ENCODE results near the gene PBX3.

GRCh38 chr9:125911861-125912644, 164.9 kb downstream of the PBX3 start:
- no peak for TF ChIP-seq CTCF (IDR thresholded peaks at IDR 0.05)
- no peak for TF ChIP-seq POLR2A (IDR thresholded peaks at IDR 0.05)
